Panc1 (cell line): ENCODE results near the gene CKAP4.

Experiments
- POLR2AphosphoS5 ChIP-seq: IDR thresholded peaks from 2 replicates; pipeline ENCODE4 v1.6.1; 2012; ENCODE audit warnings: mild to moderate bottlenecking, low read depth, low read length, moderate library complexity
- REST ChIP-seq, 2 experiments: IDR thresholded peaks; 2 replicates each; pipeline ENCODE4 v1.6.1; 2011 to 2012; ENCODE audit warnings: low read depth in 2 of 2, control low read depth in 1 of 2, low read length in 1 of 2, mild to moderate bottlenecking in 1 of 2, moderate library complexity in 1 of 2; ENCODE audit not compliant: insufficient read depth in 1 of 2
- SIN3A ChIP-seq: IDR thresholded peaks from 2 replicates; pipeline ENCODE4 v1.6.1; 2012; ENCODE audit warnings: low read depth, mild to moderate bottlenecking, low read length, moderate library complexity, borderline replicate concordance; ENCODE audit not compliant: insufficient read depth
- TF ChIP-seq, protein P1 (sequence below): fragments of 450-650 bp; IDR thresholded peaks from 2 replicates; pipeline ENCODE4 v1.5.1; 2017; ENCODE audit warnings: mild to moderate bottlenecking

GRCh38 chr12:106288101-106288493 is 40.3 kb upstream of the CKAP4 start:
- TF ChIP-seq, protein P1, sequence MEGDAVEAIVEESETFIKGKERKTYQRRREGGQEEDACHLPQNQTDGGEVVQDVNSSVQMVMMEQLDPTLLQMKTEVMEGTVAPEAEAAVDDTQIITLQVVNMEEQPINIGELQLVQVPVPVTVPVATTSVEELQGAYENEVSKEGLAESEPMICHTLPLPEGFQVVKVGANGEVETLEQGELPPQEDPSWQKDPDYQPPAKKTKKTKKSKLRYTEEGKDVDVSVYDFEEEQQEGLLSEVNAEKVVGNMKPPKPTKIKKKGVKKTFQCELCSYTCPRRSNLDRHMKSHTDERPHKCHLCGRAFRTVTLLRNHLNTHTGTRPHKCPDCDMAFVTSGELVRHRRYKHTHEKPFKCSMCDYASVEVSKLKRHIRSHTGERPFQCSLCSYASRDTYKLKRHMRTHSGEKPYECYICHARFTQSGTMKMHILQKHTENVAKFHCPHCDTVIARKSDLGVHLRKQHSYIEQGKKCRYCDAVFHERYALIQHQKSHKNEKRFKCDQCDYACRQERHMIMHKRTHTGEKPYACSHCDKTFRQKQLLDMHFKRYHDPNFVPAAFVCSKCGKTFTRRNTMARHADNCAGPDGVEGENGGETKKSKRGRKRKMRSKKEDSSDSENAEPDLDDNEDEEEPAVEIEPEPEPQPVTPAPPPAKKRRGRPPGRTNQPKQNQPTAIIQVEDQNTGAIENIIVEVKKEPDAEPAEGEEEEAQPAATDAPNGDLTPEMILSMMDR: no peak
- TF ChIP-seq SIN3A (no peak), REST (IDR thresholded peaks at IDR 0.05; ENCODE audit: insufficient read depth in 1 of 2, low read depth in 2 of 2, low read length in 1 of 2) (0 out of 4 replicates have a peak, but pooled peaks of 1 of the 2 experiments have one; percentile 16), POLR2AphosphoS5 (no peak)
